Activated naive CD4-positive, alpha-beta T cell treated with anti-CD3 and anti-CD28 coated beads for 36 hours (primary cell): Measurements from ENCODE around the gene KDM4B. TPM values are rescaled to one million over a fixed set of nuclear protein-coding genes. Genes with fewer than 3 reads are reported as not detected.
"Not testable (repeated sequence)": the region's sequence is repeated elsewhere in the genome, so short reads cannot be mapped to it uniquely, and the experiment has no call there.

ENCODE experiments used
- CTCF ChIA-PET: fragments of 350-600 bp; sonication (Branson Sonifier 250); formaldehyde crosslinking; loops from one replicate; lab custom pipeline; 2021; ENCODE audit warnings: antibody characterized with exemption; lab: Charles Lee
- DNase-seq: peaks from one replicate; pipeline ENCODE4 v3.0.0-alpha.2; 2020
- H3K27ac Mint-ChIP-seq: one replicate; pipeline ENCODE4 v1.8.0; 2021; ENCODE audit warnings: mild to moderate bottlenecking, mixed read lengths
- H3K27me3 Mint-ChIP-seq: one replicate; pipeline ENCODE4 v1.8.0; 2021; ENCODE audit warnings: low read depth, mixed read lengths
- H3K36me3 Mint-ChIP-seq: one replicate; pipeline ENCODE4 v1.8.0; 2021; ENCODE audit warnings: low read depth, mixed read lengths
- H3K4me1 Mint-ChIP-seq: one replicate; pipeline ENCODE4 v1.8.0; 2021; ENCODE audit warnings: low read depth, mixed read lengths
- H3K4me3 Mint-ChIP-seq: one replicate; pipeline ENCODE4 v1.8.0; 2021; ENCODE audit warnings: mild to moderate bottlenecking, moderate library complexity, mixed read lengths
- H3K9me3 Mint-ChIP-seq: one replicate; pipeline ENCODE4 v1.8.0; 2021; ENCODE audit warnings: mixed read lengths
- intact Hi-C: fragments of 100-400 bp; cut with micrococcal nuclease; formaldehyde crosslinking; loops from one replicate; pipeline ENCODE4 v1.15.1; 2023
- total RNA-seq, 2 experiments: library from RNA; stranded (reverse); gene quantifications; one replicate each; pipeline ENCODE4 v1.2.3, GENCODE V29; 2021

KDM4B gene
- total RNA-seq, 2 experiments from 2014 or later = 10.5 to 12.7 TPM

DNA sequence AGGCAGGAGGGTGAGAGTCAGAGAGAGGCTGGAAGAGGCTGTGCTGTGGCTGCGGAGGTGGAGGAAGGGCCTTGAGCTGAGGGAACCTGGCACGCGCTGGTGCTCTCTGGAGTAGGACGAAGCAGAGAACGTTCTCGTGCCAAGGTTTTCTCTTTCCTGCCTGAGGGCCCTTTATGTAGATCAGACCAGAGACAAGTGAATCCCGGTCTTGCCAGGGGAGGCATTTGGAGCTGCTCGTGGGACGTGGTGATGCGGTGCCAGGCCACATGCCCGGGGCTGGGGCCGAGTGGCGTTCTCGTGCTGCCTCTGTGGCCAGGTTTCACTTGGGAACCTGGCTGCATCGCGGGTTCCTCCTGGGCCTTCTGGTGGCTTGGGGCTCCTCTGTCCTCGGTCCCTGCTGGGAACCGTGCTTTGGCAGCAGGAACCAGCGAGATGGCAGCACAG lies 54.2 kb downstream of the KDM4B start:
- Mint-ChIP-seq H3K27ac (no peak overlapping the region), H3K27me3 (no peaks in the 10 kb centered on the region), H3K4me3 (no peak overlapping the region), H3K9me3 (no peaks in the 10 kb centered on the region), H3K4me1 (peaks cover 2% of the 10 kb centered on the region), H3K36me3 (no peaks in the 10 kb centered on the region)
- intact Hi-C loops = no loop called here
- no peak for DNase-seq
- CTCF ChIA-PET = interaction anchor here (2.6 kb wide), 1 partner anchor 8 kb away, joined by 9 read pairs; no protein-coding TSS in a partner anchor

DNA sequence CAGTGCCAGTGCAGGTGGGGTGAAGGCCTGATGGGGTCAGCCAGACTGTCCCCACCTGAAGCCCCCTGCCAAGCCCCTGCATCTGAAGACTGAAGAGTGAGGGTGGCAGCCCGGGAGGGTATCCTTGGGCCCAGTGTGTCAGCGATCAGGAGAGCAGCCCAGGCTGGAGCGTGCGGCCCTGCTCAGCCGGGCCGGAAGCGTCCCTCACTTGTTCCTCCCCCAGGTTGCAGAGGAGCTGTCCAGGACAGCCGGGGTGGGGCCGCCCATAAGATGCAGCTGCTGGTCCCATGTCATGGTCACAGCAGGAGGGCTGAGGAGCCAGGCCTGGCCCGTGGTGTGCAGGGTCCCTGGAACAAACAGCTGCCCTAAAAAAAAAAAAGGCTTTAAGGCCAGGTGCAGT lies 55.4 kb downstream of the KDM4B start:
- Mint-ChIP-seq H3K36me3 (no peaks in the 10 kb centered on the region), H3K4me1 (no peaks in the 10 kb centered on the region), H3K4me3 (no peak overlapping the region), H3K9me3 (no peaks in the 10 kb centered on the region), H3K27ac (no peak overlapping the region), H3K27me3 (no peaks in the 10 kb centered on the region)
- intact Hi-C loops = no loop called here
- CTCF ChIA-PET = interaction anchor here (0.6 kb wide), 1 partner anchor 15 kb away, joined by 3 read pairs; no protein-coding TSS in a partner anchor
- no peak for DNase-seq

- H3K9me3 Mint-ChIP-seq = no peaks in the 10 kb centered on the region
- no peaks in the 10 kb centered on the region for H3K27me3 Mint-ChIP-seq
- intact Hi-C loops = no loop called here
- no peak for DNase-seq
- CTCF ChIA-PET = interaction anchor here (0.6 kb wide), 1 partner anchor 16 kb away, joined by 3 read pairs; no protein-coding TSS in a partner anchor
- H3K4me3 Mint-ChIP-seq = no peak overlapping the region
- H3K36me3 Mint-ChIP-seq = no peaks in the 10 kb centered on the region
- no peak overlapping the region for H3K27ac Mint-ChIP-seq
- H3K4me1 Mint-ChIP-seq = no peaks in the 10 kb centered on the region
Observed at GRCh38 chr19:5025027-5025426, 56.1 kb downstream of the KDM4B start.

DNA sequence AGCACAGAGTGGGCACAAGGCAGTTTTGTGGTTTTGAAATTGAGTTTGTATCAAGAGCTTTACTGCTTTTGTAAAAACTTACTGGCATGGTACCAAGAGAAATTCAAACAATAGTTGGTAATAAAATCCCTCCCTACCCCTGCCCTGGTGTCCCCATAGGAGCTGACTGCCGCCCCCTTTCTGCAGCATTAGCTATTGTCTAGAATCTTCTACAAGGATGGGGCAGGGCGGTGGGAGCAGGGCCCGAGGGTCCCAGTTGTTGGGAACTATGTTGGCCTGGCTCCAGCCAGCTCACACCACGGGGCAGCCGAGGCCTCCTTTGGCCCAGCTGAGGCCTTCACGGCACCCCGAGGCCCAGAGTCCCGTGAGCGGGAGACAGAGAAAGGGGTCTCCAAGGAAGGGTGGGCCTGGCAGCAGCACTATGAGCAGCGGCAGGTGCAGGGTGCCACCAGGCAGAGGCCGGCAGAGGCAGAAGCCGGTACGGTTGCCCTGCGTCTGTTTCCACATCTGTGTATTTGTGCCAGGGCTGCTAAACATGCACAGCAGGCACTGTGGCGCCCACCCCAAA lies 57.9 kb downstream of the KDM4B start:
- Mint-ChIP-seq H3K36me3 (no peaks in the 10 kb centered on the region), H3K27ac (no peak overlapping the region), H3K4me1 (peaks cover 2% of the 10 kb centered on the region), H3K4me3 (no peak overlapping the region), H3K27me3 (no peaks in the 10 kb centered on the region), H3K9me3 (no peaks in the 10 kb centered on the region)
- DNase-seq = no peak
- CTCF ChIA-PET = interaction anchor here (0.9 to 5.1 kb wide), 3 partner anchors 24 to 217 kb away, joined by 4 to 35 read pairs (median 4); no protein-coding TSS in a partner anchor
- intact Hi-C loops = no loop called here

DNA sequence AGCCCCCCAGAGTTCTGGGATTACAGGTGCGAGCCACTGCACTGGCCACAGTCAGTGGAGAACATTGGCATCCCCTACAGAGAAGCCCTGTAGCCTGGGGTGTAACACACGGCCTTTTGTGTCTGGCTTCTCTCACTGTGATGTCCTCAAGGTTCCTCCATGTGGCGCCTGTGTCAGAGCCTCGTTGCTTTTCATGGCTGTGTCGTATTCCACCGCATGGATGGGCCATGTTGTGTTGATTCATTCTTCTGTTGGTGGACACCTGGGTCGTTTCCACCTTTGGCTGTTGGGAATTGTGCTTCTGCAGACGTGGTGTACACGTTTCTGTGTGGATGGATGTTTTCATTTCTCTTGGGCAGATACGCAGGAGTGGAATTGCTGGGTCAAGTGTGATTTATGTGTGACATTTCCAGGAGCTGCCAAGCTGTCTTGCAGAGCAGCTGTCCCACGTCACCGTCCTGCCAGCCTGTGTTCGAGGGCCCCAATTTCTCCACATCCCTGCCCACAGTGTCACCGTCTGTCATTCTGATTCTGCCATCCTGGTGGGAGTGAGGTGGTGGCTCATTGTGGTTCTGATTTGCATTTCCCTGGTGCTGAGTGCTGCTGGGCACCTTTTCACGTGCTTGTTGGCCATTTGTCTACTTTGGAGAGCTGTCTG lies 59.4 kb downstream of the KDM4B start:
- Mint-ChIP-seq H3K27me3 (no peaks in the 10 kb centered on the region), H3K4me3 (no peak overlapping the region), H3K27ac (no peak overlapping the region), H3K4me1 (peaks cover 2% of the 10 kb centered on the region), H3K36me3 (no peaks in the 10 kb centered on the region), H3K9me3 (no peaks in the 10 kb centered on the region)
- no peak for DNase-seq
- CTCF ChIA-PET = interaction anchor here (0.6 to 5.5 kb wide), 5 partner anchors 26 to 891 kb away, joined by 4 to 46 read pairs (median 5); no protein-coding TSS in a partner anchor
- intact Hi-C loops = no loop called here

DNA sequence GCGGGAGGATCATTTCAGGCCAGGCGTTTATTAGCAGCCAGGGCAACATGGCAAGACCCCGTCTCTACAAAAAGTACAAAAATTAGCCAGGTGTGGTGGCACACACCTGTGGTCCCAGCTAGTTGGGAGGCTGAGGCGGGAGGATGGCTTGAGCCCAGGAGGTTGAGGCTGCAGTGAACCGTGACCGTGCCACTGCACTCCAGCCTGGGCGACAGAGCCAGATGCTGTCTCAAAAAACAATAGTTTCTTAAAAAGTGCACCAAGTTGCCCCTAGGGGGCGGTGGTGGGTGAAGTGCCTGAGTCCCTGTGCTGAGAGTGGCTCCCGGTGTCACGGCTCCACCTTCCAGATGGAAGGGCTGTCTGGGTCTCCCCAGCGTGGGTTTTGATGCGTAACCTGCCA lies 60.7 kb downstream of the KDM4B start:
- not testable (repeated sequence) for H3K4me1 Mint-ChIP-seq, H3K27me3 Mint-ChIP-seq, H3K27ac Mint-ChIP-seq, H3K9me3 Mint-ChIP-seq, H3K36me3 Mint-ChIP-seq, H3K4me3 Mint-ChIP-seq
- CTCF ChIA-PET = interaction anchor here (1.8 to 5.5 kb wide), 5 partner anchors 27 to 220 kb away, joined by 5 to 46 read pairs (median 23); partner anchors contain the start of gene KDM4B
- intact Hi-C loops = loop anchor here (1.0 kb wide), 1 partner anchor 28 kb away; no protein-coding TSS in a partner anchor
- DNase-seq = peak; percentile 77

DNA sequence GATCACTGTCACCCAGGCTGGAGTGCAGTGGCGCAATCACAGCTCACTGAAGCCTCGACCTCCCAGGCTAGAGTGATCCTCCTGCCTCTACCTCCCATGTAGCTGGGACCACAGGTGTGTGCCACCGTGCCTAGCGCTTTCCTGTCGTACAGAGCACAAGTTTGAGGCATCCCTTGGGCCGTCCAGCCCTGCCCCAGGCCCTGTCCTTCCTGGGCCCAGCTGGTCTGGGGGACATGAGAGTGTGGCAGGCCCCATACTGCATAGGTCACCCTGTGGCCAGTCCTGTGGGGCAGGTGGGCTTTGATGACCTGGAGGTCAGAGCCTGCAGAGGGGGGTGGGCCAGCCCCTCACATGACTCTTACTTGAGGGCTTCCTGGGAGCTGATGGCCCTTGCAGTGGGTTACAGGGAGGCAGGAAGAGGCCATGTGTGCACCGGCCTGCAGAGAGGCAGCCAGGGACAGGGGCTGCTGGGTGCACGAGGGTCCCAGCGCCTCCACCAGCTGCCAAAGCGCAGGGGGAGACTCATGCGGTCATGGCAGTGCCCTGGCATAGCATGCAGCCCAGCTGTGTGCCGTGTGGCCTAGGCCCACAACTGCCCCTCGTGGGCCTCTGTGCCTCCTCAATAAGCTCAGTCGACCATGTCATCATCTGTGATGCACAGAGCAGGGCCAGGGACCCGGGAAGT lies 61.4 kb downstream of the KDM4B start:
- CTCF ChIA-PET = interaction anchor here (0.6 to 5.5 kb wide), 13 partner anchors 9 to 396 kb away, joined by 3 to 46 read pairs (median 5); partner anchors contain the start of gene KDM4B
- Mint-ChIP-seq H3K4me3 (no peak overlapping the region), H3K27me3 (no peaks in the 10 kb centered on the region), H3K27ac (no peak overlapping the region), H3K9me3 (no peaks in the 10 kb centered on the region), H3K36me3 (peaks cover 3% of the 10 kb centered on the region), H3K4me1 (peaks cover 2% of the 10 kb centered on the region)
- intact Hi-C loops = loop anchor here (2.0 kb wide), 1 partner anchor 117 kb away; no protein-coding TSS in a partner anchor
- DNase-seq = no peak

DNA sequence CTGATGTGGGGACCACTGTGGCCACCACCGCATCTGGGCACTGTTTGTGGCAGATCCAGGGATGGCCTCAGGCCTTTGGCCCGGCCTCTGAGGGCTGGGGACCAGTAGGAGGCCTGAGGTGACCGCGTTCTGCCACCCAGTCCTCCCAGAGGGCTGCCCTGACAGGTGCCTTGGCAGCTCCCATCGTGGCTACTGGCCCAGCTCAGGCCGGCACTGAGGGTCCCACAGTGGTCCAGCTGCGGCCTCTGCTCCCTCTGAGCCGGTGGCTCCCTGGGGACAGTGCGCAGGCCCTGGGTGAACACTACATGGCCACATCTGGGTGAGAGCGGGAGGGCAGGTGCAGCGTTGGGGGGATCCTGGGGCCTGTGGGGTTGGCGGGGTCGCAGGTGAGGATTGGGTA lies 61.9 kb downstream of the KDM4B start:
- Mint-ChIP-seq H3K27me3 (no peaks in the 10 kb centered on the region), H3K4me3 (no peak overlapping the region), H3K36me3 (peaks cover 3% of the 10 kb centered on the region), H3K27ac (no peak overlapping the region), H3K4me1 (peaks cover 2% of the 10 kb centered on the region), H3K9me3 (no peaks in the 10 kb centered on the region)
- CTCF ChIA-PET = interaction anchor here (0.6 to 5.5 kb wide), 16 partner anchors 9 to 395 kb away, joined by 3 to 46 read pairs (median 6); partner anchors contain the start of gene KDM4B
- DNase-seq = no peak
- intact Hi-C loops = loop anchor here (1.0 to 2.0 kb wide), 4 partner anchors 115 to 222 kb away; no protein-coding TSS in a partner anchor

DNA sequence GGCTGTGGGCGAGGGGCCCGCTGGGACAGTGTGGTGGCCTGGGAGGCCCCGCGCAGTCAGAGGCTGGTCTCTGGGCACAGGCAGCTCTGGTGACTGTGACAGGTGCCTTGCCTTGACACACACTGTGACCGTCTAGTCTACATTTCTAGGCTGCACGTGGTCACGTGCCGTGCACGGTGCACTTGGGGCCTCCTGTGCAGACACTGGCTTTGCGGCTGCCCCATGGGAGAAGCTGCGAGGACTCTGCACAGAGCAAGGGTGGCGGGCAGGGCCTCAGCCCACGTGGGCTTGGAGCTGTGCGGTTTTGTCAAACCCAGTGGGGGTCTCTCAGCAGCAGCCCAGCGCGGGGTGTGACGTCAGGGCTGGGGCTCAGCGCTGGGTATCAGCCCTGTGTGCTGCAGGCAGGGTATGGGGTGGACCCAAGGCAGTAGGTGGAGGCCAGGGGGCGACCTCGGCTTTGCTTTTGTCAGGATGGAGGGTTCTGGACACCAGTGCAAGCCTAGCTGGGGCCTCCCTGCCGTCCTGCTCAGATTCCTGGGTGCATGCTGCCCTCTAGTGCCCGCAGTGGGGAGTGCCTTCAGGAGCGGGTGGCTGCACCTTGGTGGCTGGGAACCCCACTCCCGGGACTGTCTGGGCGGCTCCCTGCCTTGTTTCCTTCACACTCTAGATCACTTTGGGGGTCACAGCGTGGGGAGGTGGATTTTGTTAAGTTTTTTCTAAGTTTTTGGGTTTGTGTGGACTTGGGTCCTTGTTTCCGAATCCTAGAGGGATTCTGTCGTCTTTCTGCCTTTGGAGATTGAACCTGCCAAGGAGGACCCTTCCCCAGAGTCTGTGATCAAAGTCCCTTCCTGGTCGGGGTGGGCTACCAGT lies 62.6 kb downstream of the KDM4B start:
- Mint-ChIP-seq H3K9me3 (no peaks in the 10 kb centered on the region), H3K4me3 (no peak overlapping the region), H3K36me3 (peaks cover 3% of the 10 kb centered on the region), H3K4me1 (peaks cover 2% of the 10 kb centered on the region), H3K27me3 (no peaks in the 10 kb centered on the region), H3K27ac (no peak overlapping the region)
- intact Hi-C loops = loop anchor here (1.0 to 2.0 kb wide), 4 partner anchors 115 to 222 kb away; no protein-coding TSS in a partner anchor
- CTCF ChIA-PET = interaction anchor here (0.6 to 5.5 kb wide), 17 partner anchors 10 to 231 kb away, joined by 3 to 46 read pairs (median 5); partner anchors contain the start of gene KDM4B
- peak; percentile 89 for DNase-seq

GRCh38 chr19:5032101-5032967 lies 63.4 kb downstream of the KDM4B start:
- Mint-ChIP-seq H3K27me3 (no peaks in the 10 kb centered on the region), H3K36me3 (peaks cover 3% of the 10 kb centered on the region), H3K4me3 (no peak overlapping the region), H3K27ac (no peak overlapping the region), H3K9me3 (no peaks in the 10 kb centered on the region), H3K4me1 (peaks cover 2% of the 10 kb centered on the region)
- DNase-seq = no peak
- CTCF ChIA-PET = interaction anchor here (0.6 to 5.5 kb wide), 13 partner anchors 11 to 223 kb away, joined by 3 to 46 read pairs (median 5); no protein-coding TSS in a partner anchor
- intact Hi-C loops = no loop called here
